ENCODE data around the gene CPA1.

Gene CPA1
- long read RNA-seq: 0 reads

DNA sequence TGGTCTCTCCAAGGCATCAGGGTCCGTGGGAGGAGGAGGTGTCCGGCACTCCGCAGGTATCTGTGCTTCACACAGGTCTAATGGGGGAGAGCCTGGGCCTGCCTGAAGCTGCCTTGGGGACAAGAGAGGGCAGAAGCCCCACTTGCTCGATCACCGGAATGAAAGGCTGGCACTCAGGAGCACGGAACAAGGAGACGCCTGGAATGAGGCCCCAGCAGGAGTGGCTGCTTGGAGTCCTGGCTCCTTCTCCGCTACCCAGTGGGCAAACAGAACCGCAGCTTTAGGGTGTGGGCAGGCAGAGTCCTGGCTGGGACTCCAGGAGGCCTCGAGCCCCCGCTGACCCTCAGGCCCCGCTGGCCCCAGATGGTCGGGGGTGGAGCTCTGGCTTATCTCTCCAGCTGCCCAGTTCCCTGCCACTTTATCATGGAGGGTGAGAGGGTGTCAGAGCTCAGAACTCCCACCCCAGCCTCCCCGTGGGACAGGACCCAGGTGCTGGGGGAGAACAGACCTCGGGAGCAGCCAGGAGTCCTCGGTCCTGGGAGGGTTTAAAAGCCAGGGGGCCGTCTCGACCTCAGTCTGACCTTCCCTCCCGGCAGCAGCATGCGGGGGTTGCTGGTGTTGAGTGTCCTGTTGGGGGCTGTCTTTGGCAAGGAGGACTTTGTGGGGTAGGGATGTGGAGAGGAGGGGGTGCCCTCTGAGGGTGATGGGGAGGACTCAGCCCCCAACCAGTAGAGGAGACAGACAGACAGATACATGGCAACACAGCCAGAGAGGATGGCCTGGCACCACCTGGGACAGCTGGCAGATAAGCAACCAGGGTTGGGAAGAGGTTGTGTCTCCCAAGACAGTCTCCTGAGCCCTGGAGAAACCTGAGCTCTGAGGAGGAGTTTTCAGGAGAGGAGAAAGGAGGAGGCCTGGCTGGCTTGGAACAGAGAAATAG is at the start of gene CPA1:
TSS of gene CPA1 (plus strand) at position 574 of the 940 bp plus-strand sequence. CDS start at position 601, 27 bp downstream.
- TF ChIP-seq, protein P1, sequence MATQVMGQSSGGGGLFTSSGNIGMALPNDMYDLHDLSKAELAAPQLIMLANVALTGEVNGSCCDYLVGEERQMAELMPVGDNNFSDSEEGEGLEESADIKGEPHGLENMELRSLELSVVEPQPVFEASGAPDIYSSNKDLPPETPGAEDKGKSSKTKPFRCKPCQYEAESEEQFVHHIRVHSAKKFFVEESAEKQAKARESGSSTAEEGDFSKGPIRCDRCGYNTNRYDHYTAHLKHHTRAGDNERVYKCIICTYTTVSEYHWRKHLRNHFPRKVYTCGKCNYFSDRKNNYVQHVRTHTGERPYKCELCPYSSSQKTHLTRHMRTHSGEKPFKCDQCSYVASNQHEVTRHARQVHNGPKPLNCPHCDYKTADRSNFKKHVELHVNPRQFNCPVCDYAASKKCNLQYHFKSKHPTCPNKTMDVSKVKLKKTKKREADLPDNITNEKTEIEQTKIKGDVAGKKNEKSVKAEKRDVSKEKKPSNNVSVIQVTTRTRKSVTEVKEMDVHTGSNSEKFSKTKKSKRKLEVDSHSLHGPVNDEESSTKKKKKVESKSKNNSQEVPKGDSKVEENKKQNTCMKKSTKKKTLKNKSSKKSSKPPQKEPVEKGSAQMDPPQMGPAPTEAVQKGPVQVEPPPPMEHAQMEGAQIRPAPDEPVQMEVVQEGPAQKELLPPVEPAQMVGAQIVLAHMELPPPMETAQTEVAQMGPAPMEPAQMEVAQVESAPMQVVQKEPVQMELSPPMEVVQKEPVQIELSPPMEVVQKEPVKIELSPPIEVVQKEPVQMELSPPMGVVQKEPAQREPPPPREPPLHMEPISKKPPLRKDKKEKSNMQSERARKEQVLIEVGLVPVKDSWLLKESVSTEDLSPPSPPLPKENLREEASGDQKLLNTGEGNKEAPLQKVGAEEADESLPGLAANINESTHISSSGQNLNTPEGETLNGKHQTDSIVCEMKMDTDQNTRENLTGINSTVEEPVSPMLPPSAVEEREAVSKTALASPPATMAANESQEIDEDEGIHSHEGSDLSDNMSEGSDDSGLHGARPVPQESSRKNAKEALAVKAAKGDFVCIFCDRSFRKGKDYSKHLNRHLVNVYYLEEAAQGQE (IDR thresholded peaks at IDR 0.05; ENCODE audit: insufficient replicate concordance, low read depth): no peak
- TF ChIP-seq GABPA (IDR thresholded peaks at IDR 0.05; ENCODE audit: low read depth) (no peak), SPI1 (IDR thresholded peaks at IDR 0.05; ENCODE audit: borderline replicate concordance, low read depth) (no peak), POLR2AphosphoS5 (IDR thresholded peaks at IDR 0.05; ENCODE audit: low read depth) (no peak)
- TF ChIP-seq, protein P2, sequence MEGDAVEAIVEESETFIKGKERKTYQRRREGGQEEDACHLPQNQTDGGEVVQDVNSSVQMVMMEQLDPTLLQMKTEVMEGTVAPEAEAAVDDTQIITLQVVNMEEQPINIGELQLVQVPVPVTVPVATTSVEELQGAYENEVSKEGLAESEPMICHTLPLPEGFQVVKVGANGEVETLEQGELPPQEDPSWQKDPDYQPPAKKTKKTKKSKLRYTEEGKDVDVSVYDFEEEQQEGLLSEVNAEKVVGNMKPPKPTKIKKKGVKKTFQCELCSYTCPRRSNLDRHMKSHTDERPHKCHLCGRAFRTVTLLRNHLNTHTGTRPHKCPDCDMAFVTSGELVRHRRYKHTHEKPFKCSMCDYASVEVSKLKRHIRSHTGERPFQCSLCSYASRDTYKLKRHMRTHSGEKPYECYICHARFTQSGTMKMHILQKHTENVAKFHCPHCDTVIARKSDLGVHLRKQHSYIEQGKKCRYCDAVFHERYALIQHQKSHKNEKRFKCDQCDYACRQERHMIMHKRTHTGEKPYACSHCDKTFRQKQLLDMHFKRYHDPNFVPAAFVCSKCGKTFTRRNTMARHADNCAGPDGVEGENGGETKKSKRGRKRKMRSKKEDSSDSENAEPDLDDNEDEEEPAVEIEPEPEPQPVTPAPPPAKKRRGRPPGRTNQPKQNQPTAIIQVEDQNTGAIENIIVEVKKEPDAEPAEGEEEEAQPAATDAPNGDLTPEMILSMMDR (IDR thresholded peaks at IDR 0.05; ENCODE audit: insufficient read depth, low read length): no peak
- no peak within 1 kb of the TSS for H3K27ac ChIP-seq (replicated peaks)
- no peak within 1 kb of the TSS for H3K4me3 ChIP-seq (replicated peaks; ENCODE audit: insufficient read depth, low read length)
- no peak for DNase-seq (ENCODE audit: low read depth in 1 of 2, low spot score in 1 of 2)
- H3K27me3 ChIP-seq (ENCODE audit: insufficient read depth, poor library complexity, severe bottlenecking): no peaks in the 10 kb centered on the region

DNA sequence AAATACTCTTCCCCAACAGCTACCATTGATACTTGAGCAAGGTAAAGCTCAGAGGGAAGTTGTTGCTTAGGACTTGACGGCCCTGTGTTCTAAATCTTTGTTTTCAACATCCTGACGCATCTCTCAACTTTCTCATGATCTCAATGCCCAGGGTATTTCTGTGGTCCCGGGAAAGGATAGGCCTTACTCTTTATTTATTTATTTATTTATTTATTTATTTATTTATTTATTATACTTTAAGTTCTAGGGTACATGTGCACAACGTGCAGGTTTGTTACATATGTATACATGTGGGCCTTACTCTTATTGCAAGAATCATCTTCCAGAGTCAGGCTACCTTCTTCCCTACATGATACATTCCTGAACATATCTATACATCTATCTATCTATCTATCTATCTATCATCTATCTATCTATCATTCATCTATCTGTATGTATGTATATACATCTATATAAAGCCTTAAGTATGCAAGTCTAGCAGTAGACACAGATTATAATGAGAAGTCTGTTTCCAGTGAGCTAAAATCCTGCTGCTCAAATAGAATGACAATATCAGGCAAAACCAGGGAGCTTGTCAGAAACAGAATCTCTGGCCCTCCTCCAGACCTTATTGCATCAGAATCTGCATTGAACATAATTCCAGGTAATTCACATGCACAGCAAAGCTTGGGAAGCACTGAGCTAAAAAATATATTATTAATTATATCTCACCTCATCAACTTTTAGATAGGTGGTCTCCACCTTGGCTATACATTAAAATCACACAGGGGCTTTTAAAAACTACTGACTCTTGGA is 47.8 kb upstream of the CPA1 start:
- TF ChIP-seq, protein P2 (IDR thresholded peaks at IDR 0.05; ENCODE audit: insufficient read depth, low read length): no peak
- TF ChIP-seq, protein P1 (IDR thresholded peaks at IDR 0.05; ENCODE audit: insufficient replicate concordance, low read depth): no peak
- no peak for TF ChIP-seq GABPA (IDR thresholded peaks at IDR 0.05; ENCODE audit: low read depth)
- TF ChIP-seq SPI1 (IDR thresholded peaks at IDR 0.05; ENCODE audit: borderline replicate concordance, low read depth): no peak
- no peak for TF ChIP-seq POLR2AphosphoS5 (IDR thresholded peaks at IDR 0.05; ENCODE audit: low read depth)
- no peak for DNase-seq (ENCODE audit: low read depth in 1 of 2, low spot score in 1 of 2)

DNA sequence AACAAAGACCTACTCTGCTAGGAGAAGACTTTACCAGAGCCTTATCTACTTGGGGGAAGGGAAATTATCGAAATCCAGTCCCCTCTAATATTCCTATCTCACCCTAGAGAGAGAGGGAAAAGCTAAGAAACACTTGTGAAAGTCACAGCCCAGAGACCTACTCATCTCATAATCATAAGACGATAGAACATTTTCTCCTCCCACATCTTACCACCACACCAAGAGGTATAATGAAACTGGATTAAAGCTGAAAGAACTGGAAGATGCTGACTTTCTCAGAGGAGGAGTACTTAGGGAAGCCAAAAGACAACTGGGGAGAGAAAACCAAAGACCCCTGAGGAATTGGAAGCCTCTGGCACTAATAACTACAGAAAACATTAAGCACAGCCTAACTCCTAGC is 46.5 kb upstream of the CPA1 start:
- no peak for TF ChIP-seq POLR2AphosphoS5 (IDR thresholded peaks at IDR 0.05; ENCODE audit: low read depth)
- TF ChIP-seq, protein P2 (IDR thresholded peaks at IDR 0.05; ENCODE audit: insufficient read depth, low read length): no peak
- TF ChIP-seq, protein P1 (IDR thresholded peaks at IDR 0.05; ENCODE audit: insufficient replicate concordance, low read depth): no peak
- DNase-seq (ENCODE audit: low read depth in 1 of 2, low spot score in 1 of 2): no peak

More for the DNA sequence above, 47.8 kb upstream of the CPA1 start:
- Histone ChIP-seq H3K4me3 (replicated peaks; ENCODE audit: insufficient read depth, low read length) (no peak overlapping the region), H3K27me3 (ENCODE audit: insufficient read depth, poor library complexity, severe bottlenecking) (no peaks in the 10 kb centered on the region), H3K27ac (replicated peaks) (no peak overlapping the region)

More for the DNA sequence above, 46.5 kb upstream of the CPA1 start:
- no peak overlapping the region for H3K27ac ChIP-seq (replicated peaks)
- no peak overlapping the region for H3K4me3 ChIP-seq (replicated peaks; ENCODE audit: insufficient read depth, low read length)
- H3K27me3 ChIP-seq (ENCODE audit: insufficient read depth, poor library complexity, severe bottlenecking): no peaks in the 10 kb centered on the region

Measured in HL-60 (cell line).